HK-2 (cell line): ENCODE data around the gene PAPPA.
A peak's percentile ranks its signal among the peaks of the same experiment; 100 is the strongest.

Experiments
- DNase-seq: peaks from one replicate; pipeline ENCODE4 v3.0.0-alpha.2; 2018; ENCODE audit not compliant: unreplicated experiment

The PAPPA gene

DNA sequence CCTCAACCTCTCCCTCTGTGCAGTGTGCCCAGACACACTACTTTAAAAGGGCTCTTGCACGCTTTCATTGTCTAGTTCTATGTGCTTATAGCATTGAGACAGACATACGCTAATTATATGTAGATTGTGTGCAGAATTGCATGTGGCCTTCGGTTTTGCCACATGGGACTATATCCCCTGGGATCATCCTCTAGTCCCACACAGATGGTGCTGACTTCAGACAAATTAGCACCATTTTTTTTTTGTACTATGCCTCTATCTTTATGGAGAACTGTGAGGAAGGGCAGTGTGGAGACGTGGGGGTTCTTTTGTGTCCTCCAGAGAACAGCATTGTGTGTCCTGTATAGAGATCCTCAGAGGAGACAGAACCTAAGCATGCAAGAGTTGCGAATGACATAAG lies 29.3 kb downstream of the PAPPA start:
- DNase-seq: no peak

- DNase-seq: no peak
Measured at GRCh38 chr9:116187570-116188170, 34.1 kb downstream of the PAPPA start.

DNA sequence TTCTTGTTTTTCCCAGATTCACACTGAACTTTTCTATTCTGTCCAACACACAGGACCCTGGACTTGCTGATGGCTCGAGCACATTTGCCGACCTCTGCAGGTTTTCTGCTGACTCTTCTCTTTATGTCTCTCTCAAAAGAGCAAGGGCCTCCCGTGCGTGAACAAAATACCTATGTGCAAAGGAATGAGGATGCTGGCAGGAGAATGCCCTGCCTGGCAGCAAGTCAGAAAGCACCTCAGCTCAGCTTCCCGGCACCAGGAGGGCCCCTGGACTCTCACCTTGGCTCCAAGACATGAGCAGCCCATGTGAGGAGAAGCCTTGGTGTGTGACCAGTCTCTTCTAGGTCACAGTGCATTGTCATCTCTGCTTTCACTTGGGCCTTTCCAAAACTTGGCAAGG lies 36.1 kb downstream of the PAPPA start:
- no peak for DNase-seq

GRCh38 chr9:116190637-116191396 lies 37.2 kb downstream of the PAPPA start:
- peak; percentile 30 for DNase-seq

DNA sequence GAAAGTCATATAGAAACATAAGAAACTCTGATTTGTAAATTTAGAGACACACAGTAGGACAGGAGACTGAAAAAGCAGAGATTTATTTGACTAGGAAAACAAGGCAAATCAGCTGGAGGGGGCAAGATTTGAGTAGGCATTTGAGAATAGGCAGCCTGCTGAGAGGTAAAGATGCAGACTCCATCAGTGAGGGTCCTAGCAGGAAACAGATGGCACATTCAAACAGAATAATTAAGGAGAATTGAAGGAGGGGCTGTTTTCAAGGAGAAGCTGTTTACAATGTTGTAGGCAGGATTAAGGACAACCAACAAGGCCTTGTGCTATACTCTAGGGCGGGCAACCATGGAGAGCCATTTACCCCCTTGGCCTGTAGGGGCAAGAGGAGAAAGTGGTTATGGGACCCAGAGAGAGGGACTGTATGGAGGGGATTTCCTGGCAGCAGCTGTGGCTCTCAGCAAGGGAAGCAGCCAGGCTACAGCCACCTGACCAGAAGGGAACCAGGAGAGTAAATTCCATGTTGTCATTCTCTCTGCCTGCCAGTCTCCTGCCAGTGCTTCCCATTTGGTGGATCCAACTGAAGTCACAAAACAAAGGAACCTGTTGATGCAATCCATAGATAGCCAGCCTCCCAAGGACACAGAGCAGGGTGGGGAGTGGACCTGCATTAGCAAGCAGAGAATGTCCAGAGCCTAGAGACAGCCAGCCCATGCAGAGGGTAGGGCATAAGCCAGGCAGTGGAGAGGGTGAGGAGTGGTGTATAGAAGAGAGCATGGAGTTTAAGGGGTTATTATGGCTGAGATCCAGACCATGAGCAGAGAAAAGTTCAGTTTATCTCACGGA lies 38.2 kb downstream of the PAPPA start:
- no peak for DNase-seq

DNA sequence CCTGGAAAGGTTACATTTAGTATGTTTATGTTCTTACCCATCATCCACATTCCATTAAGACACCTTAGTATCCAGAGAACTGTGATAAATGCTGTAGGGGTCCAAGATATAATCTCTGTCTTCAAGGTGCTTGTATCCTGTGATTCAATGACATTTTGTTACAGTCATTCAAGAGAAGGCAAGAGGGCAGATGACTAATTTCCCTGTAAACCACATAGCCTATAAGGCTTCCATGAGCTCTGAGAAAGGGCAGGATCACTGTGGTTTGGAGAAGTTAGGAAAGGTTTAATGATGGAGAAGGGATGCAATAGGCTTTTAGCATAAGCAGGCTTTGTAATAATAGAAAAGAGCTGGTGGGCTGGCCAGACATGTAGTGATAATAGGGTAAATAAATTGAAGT lies 40.0 kb downstream of the PAPPA start:
- DNase-seq: no peak

DNA sequence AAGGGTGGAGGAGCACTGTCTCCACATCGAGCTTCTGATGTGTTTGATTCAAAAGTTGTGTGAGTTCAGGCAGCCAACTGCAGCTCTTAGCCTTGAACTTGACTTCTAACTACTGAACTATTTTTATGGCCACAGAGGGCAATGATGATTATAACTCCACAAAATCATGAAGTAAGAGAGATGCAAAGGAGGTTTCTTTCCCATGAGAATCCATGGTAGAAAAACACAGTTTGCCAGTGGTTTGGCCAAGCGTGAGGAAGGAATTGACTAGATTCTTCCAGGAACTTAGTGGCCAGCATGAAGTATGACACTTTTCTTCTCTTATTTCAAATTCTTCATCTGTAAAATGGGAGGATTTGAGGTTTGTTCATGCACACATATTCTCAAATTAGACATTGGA lies 43.2 kb downstream of the PAPPA start:
- no peak for DNase-seq

DNA sequence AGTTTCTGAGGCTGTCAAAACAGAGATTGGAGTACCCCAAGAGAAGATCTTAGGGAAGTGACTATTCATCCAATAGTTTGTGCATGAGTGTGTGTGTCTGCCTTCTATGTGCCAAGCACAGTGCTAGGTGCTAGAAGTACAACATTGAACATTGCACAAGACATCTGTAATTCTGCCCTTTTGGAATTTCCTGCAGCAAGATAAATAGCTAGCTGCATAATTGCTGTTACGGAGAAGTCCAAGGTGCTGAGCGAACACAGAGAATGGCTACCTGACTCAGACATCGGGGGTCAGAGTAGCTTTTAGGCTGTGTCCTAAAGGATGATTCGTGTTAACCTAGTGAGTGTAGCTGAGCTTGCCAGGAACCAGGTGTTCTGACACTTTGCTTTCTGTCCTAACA lies 44.8 kb downstream of the PAPPA start:
- DNase-seq: no peak

GRCh38 chr9:116202219-116202912 lies 48.8 kb downstream of the PAPPA start:
- DNase-seq: no peak

GRCh38 chr9:116204252-116204882 lies 50.8 kb downstream of the PAPPA start:
- no peak for DNase-seq

GRCh38 chr9:116207371-116208111 lies 54.0 kb downstream of the PAPPA start:
- no peak for DNase-seq

- DNase-seq: no peak
Measured at GRCh38 chr9:116208417-116209232, 55.0 kb downstream of the PAPPA start.

DNA sequence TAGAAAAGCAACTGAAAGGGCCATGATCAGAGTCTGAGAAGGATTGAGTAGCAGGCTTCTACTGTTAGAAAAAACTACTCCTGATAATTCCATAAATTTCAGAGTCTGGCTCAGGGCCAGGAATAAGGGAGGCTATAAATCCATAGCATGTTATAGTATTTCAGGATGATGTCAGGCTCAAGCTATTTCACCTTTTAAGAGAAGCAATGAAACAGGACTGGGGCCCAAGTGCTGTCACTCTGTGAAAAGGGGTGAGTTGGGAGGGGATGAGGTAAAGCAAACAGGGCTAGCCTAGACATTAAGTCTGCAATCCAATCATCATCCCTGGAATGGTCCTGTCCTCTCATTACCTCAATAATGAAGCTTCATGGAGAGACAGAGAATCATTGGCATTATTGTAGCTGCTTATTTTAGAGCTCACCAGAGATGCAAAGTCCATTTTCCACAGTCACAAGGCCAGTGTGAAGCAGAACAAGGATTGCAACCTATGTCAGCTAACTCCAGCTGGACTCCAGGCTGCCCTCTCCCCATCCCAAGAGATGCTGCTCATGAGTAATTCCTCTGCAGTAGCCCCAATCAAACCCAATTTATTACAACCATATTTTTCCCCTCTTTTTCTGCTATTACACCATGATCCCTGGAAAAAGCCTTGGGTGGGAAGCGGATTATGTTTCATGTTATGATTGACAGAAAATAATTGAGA lies 56.0 kb downstream of the PAPPA start:
- no peak for DNase-seq

DNA sequence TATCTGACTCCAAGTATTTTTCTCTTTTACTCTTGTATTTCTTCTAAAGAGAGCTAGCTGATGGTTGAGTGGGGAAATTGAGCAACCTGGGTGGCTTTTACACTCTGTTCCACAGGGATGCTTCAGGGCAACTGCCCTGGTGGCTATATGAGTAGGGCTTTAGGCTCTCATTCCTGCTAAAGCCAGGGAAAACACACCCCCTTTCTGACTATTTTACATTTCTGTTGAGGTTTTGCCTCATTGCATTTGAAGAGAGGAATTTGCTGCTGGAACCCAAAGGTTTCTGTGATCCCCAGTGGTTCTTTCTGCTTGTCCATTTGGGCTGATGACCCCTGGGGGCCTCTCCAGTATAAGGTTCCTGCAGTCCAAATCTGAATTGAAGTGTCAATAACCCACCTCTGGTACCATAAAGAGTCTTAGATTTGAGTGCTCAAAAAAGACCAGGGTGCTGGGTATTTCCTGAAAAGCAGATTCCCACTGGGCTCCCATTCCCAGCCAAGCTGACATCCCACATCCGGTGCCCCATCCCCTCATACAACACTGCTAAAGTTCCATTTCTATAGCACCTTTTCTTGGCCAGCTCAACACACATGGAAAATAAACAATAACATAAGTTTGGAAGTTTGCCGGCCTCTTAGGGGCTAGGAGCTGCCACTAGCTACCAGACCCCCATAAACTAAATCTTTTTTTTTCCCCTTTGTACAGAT lies 59.5 kb downstream of the PAPPA start:
- DNase-seq: no peak

DNA sequence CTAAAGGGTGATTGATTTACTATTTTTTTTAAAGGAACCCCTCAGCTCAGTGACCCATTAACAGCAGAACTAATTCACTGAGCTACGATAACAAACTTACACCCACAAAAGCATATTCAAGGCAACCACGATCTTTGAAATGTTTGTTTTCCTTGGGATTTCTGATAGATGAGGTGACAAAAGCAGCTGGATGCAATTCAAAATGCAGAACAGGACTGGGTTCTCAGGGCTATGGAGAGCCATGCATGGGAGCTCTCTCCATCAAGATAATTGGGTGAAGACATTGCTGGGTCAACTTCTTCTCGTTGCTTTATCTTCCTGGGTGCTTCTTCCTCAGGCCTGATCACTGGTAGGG lies 60.1 kb downstream of the PAPPA start:
- no peak for DNase-seq

DNA sequence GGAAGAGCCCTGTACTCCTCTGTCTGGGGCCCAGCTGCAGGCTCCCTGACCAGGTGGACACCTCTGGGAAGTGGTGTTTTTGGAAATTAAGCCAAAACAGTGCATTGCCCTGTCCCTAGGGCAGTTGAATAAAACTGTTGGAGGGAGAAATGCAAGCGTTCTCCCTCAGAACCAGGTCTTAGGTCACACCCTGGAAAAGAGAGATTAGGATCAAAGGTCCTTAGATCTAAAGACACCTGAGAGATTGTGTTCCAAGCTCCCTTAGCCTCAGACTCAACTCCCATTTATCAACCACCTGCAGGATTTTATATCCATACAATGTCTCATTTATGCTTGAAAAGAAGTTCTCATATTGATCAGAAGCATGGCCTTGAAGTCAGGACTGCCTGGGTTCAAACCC lies 64.8 kb downstream of the PAPPA start:
- DNase-seq: no peak

GRCh38 chr9:116219686-116220085 lies 66.1 kb downstream of the PAPPA start:
- peak; percentile 91 for DNase-seq

GRCh38 chr9:116223926-116224325 lies 70.3 kb downstream of the PAPPA start:
- no peak for DNase-seq

DNA sequence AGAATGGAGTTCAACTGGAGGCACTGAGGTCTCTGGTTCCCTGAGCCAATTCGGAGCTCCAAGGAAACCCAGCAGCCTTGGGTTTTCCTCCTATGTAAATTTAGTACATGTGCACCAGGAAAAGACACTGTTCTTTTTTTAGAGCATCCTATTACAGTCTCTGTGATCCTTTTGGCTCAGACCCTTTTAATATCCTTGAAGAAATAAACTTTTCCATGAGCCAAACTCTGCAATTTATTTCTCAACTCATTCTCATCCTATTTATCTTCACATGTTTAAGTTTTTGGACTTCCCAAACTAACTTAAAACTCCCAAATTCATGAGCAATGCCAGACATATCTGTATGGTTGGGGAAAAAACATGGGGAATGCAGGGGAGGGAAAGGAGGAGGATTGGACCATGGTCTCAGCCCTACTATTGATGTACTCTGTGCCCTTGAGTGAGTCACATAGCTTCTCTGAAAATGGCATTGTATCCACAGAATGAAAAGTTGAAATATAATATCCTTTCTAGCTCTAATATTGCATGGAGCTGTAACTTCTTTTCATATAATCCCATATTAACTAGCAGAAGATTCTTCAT lies 76.6 kb downstream of the PAPPA start:
- DNase-seq: no peak
